Stimulated activated CD4-positive, alpha-beta T cell treated with anti-CD3 and anti-CD28 coated beads, Interleukin-15, amount 100 ng/mL, for 48 hours (primary cell): Measurements from ENCODE around the gene RGS7.
"Not testable (repeated sequence)": the region's sequence is repeated elsewhere in the genome, so short reads cannot be mapped to it uniquely, and the experiment has no call there.

ENCODE experiments used
- DNase-seq, 2 donors: peaks; one replicate each; pipeline ENCODE4 v3.0.0-alpha.2; 2020; ENCODE audit warnings: low read depth in 2 of 2

Gene RGS7

DNA sequence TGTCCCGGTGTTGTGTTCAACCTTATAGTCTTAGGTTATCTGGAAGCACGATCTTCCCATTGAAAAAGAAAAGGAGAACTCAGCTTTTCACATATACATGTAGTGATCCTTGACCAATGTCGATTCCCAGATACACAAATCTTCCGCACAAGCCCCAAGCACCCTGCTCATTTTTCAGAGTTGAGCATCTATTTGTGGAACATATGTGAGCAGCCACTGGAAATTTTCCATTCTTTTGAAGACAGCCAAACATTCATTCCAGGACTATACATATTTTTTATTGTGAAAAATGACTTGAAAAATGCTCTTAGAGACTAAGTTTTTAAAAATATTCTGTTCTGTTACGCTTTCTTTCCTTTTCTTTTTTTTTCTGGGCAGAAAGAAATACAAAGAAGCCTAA is 371.9 kb downstream of the RGS7 start:
- no peak for DNase-seq

DNA sequence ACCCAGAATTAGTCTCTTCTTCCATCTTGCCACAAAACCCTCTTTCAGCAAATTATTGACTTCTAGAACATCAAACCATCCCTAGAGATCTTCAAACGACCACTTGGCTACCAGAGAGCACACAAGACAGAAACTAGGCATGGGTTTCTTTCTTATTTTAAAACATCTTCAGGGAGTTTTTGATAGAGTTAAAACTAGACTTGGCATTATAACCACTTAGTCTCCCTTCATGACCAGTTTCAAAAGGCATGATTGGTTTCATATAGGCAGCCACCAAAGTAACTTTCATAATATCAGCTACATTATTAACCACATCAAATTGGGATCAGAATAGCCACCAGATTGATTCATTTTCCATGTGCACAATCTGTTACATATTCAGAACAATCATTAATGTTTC is 376.7 kb downstream of the RGS7 start:
- no peak for DNase-seq

DNA sequence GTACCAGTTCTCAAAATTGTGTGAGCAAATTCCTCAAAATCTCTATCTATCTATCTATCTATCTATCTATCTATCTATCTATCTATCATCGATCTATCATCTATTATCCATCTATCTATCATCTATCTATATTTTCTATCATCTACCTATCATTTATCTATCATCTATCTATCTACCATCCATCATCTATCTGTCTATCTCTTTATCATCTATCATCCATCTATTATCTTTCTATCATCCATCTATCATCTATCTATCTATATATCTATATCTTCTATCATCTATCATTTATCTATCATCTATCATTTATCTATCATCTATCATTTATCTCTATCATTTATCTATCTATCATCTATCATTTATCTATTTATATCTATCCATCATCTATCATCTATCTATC is 380.3 kb downstream of the RGS7 start:
- DNase-seq: no peak

DNA sequence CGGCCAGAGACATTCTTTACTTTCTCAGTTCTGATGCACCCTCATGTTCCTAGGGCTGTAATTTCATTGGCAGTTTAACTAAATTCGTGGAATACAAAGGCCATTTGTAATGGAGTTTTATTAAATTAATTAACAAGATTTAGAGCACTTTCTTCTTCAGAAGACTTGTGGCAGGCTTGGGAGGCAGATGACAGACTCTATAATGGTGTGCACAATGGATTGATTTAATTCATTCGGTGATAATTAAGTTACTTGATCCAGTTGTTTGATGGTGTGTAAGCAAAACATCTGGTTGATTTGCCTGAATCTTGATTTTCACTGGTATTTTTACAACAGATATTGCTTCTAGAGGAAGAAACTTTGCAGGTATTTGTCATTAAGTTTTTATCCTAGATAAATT is 383.1 kb downstream of the RGS7 start:
- DNase-seq: no peak

DNA sequence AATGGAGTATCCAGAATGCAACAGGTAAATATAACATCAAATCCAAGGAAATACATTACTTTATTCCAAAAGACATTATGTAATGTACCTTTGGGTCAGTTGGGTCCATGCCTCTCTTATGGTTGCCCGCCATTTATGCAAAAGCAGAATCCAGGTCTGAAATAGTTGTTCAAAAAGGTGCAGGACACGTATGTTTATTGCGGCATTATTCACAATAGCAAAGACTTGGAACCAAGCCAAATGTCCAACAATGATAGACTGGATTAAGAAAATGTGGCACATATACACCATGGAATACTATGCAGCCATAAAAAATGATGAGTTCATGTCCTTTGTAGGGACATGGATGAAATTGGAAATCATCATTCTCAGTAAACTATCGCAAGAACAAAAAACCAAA is 384.9 kb downstream of the RGS7 start:
- DNase-seq: not testable (repeated sequence)

DNA sequence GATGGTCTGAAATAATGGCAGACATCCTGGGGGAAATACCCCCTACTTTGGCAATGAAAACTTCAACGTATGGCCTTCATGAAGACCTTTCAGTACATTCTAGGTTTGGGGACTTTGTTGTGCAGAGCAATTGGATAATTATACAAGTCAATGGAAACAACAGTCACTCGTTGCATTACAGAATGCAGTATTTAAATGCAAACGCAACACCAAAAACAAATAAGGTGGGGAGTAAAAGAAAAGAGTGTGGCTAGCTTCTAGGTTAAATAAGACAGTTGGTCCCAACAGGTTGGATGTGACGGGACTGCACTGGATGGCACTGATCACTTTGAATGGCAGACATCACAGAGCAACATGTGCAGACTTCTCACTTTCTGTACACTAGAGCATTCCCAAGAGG is 386.8 kb downstream of the RGS7 start:
- DNase-seq: no peak

DNA sequence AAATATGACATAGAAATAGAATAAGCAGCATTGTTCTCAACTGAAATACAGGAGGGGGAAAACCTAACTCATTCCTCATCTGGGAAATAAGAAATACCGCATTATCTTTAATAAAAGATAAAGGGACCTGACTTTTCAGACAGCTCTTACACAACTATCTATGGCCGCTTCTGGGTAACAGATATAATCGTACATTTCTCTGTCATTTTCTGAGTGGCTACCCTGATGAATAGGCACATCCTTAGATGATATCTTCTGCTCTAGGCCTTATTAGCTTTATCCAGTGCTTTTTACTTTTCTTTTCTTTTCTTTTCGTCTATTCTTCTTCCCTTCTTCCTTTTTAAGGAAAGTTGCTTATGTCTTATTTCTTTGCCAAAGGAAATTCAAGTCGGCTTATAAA is 388.1 kb downstream of the RGS7 start:
- DNase-seq: no peak

DNA sequence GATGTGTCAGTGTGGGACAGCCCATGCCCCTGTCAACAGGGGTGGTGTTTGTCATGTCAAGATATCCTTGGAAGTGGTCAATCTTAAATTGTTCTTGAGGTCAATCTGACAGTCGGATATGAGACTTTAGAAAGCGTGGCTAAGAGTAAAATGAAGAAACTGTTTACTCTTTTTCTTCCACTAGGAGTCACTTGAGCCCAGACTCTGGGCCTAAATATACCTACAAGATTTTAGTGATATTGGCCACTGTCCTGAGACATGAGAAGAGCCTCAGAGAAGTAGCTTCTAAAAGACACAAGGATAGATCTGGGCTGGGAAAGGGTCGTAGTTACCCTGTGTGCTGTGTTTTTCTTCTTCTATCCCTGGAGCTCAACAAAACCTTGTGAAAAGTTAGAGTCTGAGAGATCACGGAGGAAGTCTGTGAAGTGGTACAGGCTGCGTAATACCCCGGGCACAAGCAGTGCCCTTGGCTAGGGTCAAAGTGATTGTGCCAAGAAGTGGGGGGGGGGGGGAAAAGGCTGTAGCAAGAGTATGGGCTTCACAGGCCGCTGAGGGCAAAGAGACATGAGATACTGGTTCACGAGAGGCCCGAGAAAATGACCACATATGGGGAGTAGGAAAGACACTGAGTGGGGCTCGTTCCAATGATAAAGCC is 389.8 kb downstream of the RGS7 start:
- no peak for DNase-seq

DNA sequence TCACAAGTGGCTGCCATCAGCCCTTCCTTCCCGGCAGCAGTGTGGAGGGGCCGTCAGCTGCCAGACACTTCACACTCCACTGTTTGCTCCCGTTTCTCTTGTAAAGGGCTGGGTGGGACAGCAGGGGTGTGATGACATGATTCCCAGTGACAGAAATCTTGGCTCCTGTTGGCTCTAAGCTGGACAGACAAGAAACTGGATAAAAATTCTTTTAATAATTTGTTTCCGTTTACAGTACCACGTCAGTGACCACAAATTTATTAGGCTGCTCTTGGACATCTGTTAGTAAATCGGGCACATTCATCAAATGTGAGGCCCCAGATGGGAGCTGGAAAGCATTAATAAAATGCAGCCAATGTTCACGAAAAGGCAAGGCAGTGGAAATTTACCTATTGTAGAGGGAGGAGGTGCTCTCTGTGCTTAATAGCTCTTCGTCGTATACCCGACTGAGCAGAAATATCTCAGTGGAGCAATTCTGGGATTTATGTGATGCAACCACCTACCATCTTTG is 391.4 kb downstream of the RGS7 start:
- DNase-seq: no peak

DNA sequence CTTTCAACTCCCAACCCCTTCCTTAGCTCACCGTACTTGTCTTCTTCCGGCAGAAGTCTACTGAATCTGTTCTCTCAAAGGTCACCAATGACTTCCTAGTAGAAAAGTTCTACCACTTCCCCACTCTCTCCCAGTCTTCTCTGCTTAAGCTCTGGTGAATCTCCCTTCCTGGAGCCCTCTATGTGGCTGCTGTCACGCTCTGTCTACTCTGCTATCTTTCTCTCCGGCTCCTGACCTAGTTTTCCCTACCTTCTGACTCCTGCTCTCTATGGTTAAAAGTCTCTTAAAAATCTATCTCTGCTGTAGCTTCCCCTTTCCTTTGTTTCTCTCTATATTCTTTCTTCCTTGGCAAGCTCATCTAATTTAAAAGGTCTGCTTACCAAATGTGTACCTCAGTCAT is 394.9 kb downstream of the RGS7 start:
- no peak for DNase-seq

DNA sequence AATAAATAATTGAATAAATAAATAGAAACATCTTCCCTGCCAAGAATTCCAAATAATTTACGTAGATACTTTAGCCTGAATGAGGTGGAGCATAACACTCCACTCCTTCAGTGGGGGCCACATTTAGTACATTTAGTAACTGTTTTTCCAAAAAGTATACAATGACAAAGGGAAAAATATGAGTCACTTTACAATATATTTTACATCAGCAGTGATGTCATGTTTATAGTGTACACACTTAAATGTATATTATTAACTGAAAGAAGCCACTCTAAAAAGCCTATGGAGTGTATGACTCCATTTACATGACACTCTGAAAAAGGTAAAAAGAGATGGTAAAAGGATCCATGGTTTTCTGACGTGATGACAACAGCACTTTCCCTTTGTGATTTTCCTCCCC is 400.6 kb downstream of the RGS7 start:
- no peak for DNase-seq

DNA sequence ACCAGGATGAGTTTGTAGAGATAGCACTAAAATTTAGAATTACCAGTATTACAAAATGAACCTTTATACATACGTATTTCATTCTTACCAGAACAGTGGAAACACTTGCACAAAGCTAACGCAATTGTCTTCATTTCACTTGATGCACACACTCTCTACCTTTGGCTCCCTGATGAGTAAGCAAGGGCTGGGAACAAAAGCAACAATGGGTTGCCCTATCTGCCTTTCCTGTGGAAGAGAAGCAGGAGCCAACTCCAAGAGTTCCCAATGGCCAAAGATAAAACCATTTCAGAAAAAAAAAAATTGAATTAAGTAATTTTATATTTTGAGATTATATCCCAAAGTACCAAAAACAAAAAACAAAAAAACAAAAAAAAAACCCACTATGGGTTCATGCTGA is 401.0 kb downstream of the RGS7 start:
- DNase-seq: no peak

DNA sequence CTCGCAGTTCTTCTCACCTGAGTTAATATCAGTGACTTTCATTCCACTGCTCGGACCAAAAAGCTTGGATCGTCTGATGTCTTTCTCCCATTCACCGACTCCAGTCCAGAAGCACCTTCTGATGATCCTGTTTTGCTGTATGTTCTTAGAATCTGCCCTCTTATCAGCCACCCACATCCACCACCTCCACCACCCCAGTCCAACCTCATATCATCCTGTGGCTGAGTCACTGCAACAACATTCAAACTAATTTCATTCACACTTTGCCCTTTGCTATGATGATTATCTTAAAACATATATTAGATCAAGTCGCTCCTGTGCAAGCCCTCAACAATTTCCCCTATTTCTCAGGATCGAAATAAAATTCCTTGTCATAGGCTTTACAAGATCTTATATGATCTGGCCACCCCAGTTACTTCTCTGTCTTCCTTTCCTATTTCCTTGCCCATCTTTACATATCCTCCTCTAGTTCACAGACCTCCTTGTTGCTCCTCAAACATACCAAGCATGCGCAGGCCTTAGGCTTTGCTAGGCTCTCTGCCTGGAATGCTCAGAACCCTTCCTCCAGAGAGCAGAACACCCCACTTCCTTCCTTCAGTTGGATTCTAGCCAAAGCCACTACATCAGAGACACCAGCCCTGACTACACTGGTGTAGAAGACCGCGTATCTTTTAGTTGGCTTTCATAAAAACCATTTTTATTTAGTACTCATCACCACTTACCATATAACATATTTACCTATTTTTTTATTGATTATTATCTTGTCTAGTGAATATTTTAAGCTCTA is 409.4 kb downstream of the RGS7 start:
- DNase-seq: no peak

DNA sequence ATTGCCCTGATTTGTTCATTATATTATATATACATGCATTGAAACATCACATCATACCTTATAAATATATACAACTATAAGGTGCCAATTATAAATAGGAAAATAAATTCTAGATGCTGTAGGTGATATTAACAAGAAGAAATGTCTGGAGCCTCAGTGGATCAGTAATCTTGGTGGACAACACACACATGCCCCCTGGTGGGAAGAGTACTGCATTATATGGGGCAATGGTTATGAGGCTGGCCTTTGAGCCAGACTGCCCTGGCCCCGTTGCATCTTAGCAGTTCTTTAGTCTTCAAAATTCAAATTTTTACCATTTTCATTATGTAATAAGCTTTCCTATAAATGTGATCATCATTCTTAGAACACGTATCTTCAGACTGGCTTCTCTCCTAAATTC is 410.1 kb downstream of the RGS7 start:
- DNase-seq: no peak

DNA sequence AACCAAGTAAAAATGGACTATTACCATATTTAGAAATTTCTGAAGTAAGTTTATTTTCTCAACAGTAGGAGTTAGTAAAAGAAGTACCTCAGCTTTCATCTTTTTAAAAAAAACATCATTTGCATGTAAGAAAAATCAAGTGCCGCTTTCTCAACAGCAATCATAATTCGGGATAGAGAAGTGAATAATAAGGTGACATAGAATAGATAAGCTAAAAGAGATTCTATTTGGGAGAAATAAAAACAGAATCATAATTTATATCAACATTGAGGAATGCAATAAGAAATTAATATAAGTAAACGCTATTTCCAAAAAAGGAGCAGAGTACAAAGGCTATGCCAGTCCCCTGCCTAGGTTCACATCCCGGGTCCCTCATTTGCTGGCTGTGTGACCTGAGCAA is 414.1 kb downstream of the RGS7 start:
- DNase-seq: no peak

DNA sequence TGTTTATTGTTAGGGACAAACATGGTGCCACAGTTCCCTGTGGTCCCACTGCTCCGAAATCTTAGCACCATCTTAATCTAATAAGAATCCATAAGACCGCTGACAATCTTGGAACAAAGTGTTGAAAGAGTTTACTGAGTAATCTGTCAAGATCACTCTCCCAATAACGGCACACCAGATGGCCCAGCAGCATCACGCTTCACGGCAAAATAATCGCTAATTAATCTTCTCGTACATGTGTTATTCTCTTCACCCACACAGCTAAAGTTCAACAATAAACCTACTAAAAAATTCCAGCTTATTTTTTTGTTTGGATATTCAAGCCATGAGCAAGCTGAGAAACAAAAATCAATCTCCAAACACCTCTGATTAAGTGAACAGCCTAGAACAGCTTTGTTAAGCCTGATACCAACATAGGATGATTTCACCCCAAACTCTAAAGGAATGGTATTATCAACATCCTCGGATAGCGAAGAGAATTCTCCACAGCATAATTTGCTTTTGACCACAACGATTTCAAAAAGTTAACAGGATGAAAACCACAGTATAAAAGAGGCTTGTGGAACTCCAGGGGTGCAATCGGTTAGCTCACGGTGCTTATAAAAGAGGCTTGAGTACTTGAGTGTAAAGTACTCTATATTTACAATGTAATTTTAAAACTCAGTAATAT is 415.2 kb downstream of the RGS7 start:
- no peak for DNase-seq

DNA sequence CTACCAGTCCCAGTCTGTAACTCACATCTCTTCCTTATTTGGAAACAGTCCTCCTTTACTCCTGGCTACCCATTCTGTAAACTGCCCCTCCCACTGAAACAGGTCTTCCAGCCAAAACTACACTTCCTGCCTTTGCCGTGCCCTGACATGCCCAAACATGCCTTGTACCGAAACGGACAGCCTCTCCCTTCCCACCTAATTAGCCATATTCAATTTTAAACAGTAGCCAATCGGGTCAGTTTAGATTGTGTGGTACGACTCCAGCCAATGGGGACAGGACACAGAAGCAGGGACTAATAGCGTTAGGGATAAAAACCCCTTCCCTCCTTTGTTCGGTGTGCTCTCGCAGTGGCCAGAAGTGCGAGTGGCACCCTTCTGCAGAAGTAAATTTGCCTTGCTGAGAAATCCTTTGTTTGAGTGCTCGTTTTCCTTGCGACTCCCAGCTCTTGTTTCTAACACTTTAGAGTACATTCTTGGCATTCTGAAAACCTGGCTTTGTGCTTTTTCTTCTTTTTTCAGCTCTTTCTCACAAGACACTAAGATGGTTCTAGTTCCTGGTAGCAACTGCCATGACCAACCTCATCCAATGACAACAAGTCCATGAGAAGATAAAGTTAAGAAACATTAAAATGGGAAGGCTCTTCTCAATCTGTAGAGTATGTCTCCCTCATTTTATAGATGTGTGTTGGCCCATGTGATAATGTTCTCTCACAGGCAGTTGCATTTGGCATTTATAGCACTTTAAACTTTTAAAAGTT is 419.9 kb downstream of the RGS7 start:
- no peak for DNase-seq

DNA sequence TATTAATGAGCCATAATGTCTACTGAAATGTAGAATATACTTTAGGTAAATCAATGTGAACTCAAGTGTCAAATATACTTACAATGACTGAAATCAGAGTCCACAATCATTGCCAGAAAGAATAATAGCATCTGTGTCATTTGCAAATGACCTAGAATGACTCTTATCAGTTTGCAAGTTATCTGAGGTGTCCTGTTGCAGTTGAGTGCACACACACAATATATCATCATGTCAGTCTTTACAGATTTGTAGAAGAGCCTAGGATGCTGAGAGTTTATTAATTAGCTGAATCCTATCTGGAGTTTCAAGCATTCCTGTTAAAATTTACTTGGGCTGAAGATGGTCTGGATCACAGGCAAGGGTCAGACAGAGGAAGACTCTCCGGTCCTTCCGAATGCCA is 421.1 kb downstream of the RGS7 start:
- no peak for DNase-seq

DNA sequence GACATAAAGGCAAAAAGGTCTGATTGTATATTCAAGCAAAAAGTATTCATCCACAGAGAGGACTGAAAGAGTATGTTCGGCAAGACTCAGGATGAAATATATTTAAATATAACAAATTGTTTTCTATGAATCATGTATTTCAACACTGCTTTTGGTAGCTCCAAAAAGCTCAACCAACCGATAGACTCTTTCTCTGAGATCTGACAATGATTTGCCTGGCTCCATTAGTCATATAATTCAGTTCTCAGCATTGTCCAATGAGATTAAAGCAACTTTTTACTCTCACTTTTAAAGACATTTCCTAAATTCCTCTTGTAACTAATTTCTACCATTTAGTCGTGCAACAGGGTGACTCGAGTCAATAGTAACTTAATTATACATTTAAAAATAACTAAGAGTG is 426.0 kb downstream of the RGS7 start:
- DNase-seq: no peak

DNA sequence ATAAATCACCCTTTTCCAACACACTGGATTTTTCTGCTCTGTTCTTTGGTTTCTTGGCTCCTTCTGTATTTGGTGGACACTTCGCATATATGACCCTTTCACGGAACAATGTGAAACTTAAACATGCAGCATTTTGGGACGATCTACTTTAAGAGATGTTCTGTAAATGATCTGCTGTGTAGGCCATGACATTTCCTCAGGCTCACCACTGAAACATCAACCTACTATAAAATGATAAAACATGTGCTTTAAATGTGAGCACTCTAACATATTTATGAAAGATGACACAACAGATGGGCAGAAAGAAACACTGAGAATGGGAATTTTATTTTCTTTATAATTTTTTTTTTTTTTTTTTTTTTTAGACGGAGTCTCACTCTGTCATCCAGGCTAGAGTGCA is 428.7 kb downstream of the RGS7 start:
- DNase-seq: no peak

DNA sequence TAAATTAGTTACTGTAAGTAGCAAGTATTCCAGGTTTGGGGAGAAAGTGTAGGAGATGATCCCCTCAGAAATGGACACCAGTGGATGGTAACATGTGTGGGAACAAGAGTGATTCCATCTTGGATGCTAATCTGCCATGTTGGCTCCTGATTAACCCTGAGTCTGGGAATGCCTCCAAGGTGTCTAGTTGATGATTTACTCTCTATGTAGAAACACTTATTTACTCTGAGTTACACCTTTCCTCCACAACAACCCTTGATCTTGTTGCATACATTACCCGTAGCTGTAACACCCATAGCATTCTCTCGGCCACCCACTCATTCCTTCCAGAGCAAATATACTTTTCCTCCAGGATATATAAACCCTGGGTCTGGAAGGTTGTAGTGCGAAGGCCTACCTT is 429.2 kb downstream of the RGS7 start:
- DNase-seq: no peak

DNA sequence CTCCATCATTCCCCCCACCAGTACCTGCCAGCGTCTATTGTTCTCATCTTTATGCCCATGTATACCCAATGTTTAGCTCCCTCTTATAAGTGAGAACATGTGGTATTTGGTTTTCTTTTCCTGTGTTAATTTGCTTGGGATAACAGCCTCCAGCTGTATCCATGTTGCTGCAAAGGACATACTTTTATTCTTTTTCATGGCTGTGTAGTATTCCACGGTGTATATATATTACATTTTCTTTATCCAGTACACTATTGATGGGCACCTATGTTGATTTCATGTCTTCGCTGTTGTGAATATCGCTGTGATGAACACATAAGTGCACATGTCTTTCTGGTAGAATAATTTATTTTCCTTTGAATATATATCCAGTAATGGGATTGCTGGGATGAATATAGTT is 431.7 kb downstream of the RGS7 start:
- DNase-seq: no peak
